HG03342 (cell line): ENCODE results near the gene NPTXR.

Experiments
- ATAC-seq: cut with Tn5 transposase; IDR thresholded peaks from one replicate; pipeline ENCODE4 v1.9.1; 2021; ENCODE audit warnings: mild to moderate bottlenecking, moderate library complexity; ENCODE audit not compliant: unreplicated experiment

NPTXR gene

DNA sequence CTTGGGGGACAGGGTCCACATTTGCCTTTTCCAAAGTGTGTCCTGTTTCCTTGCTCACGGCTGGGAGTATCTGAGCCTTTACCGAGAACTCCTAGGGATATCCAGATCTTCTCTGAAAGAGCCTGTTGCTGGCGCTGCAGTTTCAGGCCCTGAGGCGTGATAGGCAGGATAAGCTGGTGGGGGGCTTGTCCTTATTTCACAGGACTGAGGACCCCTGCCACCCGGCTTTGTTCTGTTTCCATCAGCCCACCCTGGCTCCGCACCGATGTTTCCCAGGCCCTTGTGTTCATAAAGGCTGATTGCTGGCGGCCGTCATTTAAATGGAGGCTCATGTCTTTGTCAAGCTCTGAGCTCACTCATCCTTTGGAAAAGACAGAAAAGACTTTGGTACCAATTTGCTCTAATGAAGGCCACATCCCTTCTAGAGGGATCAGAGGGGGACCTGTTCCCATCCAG lies 9.4 kb upstream of the NPTXR start:
- ATAC-seq = no peak

DNA sequence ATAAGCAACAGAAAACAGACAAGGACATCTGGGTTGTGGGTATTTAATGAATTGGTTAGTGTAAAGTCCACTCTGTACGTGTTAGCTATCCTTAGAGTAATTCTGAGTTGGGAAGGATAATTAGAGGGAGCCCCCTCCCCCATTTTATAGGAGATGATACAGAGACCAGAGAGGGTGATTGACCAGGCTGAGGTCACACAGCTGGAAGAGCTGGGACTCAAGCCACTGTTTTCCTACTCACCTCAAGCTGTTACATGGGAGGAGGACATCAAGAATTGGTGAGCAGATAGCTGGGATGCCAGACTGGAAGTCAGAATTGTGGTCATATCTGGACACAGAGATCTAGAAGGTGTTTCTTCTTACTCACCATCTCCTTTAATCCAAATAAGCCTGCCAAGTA lies 8.7 kb upstream of the NPTXR start:
- ATAC-seq = no peak

DNA sequence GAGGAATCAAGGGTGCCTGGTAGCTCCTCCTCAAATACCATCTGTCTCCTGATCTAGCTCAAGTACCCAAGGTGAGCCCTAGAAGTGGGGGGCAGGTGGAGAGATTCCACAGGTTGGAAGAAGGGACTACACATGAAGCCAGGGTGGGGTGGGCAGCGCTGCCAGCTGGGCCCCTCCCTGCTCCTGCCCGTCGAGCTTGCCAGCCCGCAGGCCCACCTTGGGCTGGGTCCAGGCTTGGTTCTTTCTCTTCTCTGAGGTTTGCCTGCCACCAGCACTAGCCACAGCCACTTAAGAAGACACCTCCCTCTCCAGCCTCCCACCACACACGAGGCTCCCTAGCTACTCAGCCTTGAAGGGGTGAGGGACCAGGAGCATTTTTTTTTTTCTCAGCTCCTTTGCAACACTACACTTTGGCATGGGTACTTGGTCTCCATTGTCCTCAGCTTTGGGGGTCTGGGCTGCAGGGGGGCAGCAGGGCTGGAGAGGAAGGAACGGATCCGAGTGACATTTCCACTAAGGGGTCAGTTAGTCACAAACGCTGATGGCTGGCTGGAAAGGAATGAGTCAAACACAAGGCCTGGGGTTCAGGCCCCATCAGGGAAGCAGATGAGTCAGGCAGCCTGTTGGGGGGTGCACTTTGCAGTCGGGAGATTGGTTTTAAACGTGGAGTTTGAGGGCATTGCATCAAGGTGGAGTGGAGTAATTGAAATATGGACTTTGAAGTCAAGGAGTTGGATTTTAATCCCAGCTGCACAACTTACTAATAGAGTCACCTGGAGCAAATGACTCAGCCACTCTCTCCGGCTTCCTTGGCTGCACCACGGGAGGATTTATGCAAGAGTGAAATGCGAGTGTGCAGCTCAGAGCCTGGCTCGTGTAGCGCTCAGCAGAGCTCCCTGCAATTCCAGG lies 7.4 kb upstream of the NPTXR start:
- ATAC-seq = no peak

DNA sequence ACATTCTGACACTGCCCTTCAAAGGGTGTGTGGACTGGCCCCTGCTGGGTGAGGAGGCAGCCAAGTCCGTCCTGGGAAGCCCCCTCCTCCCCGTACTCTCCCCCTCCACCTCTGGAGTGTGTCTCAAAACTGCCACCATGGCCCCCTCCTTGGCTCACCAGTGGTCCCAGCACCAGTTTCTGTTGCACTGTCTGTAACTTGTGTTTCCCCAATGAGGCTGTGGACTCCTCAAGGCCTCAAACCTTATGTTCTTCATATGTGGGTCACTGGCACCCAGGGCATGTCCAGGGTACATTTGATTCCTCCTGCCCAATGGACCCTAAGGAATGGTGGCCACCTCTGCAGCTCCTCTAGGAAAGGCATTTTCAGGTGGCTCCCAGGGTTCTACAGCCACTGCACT lies 6.6 kb upstream of the NPTXR start:
- ATAC-seq = no peak

DNA sequence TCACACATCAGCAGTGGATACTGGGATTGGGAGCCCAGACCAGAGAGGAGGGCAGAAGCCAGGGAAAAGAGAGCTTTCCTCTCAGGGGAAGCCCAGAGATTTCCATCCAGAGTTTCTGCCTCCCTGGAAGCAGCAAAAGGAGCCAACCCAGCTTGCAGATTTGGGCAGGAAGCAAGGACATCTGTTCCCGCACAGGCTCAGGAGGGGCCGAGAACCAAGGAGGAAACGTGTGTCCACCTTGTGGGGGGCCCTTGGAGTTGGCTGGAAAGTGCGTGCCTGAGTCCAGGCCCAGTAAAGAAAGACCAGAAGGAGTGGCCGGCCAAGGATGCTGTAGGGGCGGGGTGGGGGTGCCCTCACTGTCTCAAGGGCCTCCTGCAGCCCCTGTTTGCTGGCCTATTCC lies 6.0 kb upstream of the NPTXR start:
- no peak for ATAC-seq

DNA sequence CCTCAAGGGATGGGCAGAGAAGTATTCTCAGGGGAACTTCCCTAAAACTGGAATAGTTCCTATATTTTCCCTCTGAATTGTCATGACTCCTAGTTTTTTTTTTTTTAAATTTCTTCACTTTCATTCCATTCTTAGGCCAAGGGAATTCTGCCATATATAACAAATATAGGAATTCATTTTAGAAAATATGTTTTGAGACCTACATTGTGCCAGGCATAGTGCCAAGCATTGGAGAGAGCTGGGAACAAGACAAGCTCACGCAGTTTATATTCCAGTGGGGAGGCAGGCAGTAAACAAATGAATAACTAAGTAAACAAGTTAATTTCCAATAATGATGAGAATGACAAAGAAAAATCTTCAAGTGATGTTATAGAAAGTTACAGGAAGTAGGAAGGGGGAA lies 2.6 kb upstream of the NPTXR start:
- ATAC-seq = no peak

DNA sequence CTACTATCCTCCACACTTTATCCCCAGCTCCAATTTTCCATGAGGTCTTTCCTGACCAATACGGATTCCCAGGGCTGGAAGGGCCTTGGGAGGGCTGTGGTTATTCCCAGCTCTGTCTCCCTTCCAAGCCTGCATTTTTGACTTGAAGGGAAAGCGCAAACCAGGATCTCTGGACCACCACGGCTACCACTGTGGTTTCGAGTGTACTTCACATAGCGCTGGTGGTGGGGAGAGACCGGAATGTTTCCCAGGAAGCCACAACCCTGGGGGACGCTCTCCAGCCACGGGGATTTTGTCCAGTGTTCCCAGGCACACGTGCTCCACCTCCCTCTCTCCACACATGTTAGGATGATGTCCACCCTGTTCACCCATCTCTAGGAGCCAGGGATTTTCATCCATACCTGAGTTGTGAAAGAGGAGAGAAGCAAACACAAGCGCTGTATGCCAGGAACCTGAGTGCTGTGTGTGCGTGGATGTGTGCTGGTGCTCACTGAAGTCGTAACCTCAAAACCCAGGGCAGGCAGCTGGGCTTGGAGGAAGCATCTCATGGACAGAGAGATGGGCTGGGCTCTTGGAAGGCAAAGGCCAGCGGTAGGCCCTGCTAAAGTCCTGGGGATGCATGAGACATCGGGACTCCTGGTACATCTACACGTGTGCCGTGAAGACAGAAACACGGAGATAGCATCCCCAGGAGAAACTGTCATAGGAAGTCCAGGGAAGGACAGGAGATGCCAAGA lies 1.3 kb upstream of the NPTXR start:
- no peak for ATAC-seq

DNA sequence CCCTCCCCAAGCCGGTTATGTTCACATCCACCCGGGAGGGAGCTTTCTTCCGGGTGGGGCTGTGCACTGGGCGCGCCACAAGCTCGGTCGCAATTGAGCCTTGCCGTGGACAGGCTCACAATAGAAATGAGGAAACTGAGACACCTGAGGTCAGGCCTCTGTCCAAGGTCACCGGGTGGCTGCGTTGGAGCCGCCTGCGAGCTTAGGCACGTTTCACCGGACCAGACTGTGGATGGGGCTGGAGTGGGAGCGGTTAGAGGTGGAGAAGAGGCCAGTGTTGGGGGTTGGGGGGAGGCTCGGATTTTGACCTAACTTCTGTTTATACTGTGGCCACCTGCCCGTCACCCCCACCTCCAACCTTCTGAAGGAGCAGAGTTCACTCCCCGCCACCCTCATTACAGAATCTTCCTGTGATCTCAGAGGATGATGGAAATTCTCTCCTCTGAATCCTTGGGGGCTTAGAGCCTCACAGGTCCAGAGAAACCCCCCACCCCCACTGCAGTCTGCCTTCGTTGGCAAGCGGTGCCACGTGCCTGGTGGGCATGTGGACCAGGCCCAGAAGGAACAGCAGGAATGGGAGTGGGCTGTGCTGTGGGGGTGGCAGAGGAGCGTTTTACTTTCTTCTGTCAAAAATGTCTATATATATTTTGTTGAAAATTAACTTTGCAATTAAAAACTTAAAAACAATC lies 631 bp upstream of the NPTXR start:
- no peak for ATAC-seq

DNA sequence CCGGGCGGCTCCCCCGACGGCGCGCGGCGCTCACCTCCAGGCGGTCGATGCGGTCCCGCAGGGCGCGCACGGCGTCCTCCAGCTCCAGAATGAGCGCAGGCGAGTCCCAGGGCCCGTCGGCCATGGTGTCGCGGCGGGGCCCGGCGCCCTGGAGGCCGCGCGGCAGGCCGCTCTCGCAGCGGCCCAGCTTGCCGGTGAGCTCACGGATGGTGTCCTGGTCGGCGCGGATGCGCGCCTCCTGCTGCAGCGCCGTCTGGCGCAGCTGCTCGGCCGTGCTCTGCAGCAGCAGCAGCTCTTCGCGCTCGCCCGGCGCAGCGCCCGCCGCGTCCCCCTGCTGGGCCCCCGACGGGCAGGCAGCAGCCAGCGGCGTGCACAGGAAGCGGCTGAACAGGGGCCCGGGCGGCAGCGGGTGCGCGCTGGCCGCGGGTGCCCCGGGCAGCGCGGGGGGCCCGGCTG lies 599 bp downstream of the NPTXR start:
- no peak for ATAC-seq

DNA sequence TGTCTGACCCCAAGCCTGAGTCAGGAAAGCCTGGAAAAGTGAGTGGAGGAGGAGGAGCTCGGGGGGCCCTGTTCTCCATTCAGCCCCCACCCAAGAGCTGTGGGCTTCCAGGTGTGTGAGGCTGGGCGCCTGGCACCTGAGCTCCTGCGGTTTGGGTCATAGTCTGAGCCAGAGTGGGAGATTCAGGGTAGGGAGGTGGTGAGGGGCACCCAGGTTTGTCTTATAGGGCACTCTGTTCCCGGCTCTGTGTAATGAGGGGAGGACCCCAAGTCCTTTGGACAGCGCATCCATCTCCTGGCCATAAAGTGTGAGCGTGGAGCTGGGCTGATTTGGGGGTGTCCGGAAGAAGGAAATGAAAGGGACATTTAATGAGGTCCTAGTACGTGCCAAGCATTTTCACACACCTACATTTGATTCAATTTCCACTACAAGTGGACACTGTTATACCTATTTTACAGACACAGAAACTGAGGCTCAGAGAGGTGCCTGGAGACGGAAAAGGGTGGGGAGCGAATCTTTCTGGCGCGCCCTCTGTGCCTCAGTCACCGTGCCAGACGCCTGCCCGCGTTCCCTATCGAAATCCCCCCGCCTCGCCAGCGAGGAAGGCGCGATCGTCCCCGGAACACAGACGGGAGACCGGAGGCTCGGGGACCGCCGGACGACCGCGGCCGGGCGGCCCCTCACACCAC lies 1.2 kb downstream of the NPTXR start:
- ATAC-seq = no peak

DNA sequence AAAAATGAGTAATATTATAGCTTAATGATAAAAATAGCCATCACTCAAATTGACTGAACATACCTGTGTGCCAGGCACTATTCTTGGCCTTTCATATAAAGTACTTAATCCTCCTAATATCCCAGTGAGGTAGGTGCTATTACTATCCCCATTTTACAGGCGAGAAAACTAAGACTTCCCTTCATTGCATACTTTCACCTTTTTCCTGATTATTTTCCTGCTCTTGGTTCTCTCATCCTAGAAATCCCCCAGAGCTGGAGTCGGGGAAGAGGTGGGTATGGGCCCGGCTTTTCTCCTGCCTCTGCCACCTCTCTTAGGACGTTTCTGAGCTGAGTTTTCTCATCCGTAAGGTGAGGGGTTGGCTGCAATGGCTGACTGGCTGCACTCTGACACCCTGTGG lies 2.2 kb downstream of the NPTXR start:
- no peak for ATAC-seq

DNA sequence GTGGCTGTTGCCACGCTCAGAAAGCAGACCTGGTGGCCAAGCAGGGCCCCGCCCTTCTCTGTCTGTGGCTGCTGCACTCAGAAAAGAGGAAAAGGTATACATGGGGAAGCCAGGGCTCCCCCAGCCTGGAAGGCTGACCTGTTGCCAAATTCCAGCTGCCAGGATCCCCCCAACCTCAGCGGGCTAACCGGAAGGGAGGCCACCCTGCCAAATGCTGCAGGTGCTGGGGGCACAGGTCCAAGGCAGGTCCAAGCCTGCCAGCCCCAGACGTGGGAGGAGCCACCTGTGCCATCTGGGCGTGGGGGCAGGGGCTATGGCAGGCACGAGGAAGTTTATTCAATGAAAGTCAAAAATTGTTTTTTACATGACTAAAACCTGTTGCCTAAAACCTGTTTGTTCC lies 2.6 kb downstream of the NPTXR start:
- no peak for ATAC-seq

DNA sequence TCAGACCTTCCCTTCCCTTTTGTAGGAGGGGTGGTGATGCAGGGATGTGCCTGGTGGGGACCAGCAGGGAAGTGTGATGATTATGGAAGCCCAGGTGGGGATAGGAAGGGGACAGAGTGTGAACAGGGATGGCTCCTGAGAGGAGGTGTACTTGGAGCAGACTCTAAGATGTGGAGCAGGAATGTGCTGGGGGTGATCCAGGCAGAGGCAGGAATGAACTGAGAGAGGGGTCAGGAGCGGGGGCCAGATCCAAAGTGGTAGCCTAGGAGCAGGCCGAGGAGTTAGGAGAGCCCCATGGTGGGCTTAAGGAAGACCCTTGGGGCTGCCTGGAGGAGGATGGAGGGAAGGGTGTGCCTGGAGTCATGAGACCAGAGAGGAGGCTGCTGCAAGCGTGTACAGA lies 3.7 kb downstream of the NPTXR start:
- ATAC-seq = no peak

DNA sequence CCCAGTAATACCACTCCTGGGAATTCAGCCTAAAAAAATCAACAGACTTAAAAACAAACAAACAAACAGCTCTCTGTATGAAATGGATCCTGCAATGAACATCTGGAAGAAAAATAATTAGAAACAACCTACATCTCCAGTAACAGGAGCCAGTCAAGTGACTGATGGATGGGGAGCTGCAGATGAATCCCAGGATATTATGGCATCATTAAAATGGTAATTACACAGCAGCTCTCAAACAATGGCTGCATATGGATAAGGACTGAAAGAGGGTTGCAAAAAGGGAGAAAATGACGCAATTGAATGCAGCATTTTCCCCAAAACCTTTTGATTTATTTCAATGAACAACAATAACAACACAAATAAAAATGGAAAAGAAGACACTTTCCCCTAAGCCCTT lies 4.1 kb downstream of the NPTXR start:
- ATAC-seq = no peak

DNA sequence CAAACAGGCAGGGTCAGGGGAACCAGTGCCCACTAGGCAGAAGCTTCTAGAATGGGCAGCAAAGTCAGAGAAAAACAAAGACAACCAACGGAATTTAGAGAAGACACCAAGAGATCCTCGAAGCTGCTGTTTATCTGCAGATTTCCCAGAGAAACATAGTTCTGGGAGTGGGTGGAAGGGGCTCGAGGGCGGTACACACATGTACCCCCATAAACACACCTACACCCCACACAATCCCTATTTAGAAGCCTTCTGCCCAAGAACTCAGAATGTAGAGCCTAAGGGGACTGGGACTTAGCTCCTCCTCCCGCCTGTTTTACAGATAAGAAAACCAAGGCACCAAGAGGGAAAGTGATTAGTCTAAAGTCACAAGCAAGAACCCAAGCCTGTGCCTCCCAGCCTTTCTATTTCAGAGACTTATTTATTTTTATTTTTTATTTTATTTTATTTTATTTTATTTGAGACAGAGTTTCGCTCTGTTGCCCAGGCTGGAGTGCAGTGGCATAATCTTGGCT lies 6.4 kb downstream of the NPTXR start:
- no peak for ATAC-seq

DNA sequence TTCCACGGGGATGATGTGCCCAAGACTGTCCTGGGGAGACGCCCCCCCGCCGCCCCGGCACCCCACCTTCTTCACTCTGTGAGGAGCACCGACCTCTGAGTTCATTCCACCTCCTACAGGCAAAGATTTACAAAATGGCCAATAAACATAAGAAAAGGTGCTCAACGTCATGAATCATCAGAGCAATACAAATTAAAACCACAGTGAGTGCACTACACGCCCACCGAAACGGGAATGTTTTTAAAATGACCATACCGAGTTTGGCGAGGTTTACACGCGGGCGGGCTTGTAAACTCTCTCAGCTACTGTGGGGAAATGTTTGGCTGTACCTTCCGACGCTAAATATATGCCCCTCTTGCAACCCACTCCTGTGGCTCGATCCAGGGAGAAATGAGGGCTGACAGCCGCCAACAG lies 7.9 kb downstream of the NPTXR start:
- no peak for ATAC-seq

DNA sequence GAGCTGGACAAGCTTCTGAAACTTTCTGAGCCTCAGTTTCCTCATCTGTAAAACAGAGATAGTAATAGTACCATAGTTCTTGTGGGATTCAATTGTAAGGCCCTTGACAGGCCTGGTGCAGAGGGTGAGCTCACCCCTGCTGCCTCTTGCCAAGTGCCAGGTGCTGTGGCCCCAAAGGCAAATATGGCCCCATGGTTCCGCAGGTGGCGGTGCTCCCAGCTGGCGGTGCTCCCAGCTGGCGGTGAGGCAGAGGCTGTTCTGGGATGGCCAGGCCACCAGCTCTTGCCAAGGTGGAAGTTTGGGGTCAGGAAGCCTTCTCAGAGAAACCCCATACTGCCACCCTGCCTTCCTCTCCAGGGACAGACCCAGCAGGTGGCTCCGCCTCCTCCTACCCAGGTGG lies 8.8 kb downstream of the NPTXR start:
- no peak for ATAC-seq

DNA sequence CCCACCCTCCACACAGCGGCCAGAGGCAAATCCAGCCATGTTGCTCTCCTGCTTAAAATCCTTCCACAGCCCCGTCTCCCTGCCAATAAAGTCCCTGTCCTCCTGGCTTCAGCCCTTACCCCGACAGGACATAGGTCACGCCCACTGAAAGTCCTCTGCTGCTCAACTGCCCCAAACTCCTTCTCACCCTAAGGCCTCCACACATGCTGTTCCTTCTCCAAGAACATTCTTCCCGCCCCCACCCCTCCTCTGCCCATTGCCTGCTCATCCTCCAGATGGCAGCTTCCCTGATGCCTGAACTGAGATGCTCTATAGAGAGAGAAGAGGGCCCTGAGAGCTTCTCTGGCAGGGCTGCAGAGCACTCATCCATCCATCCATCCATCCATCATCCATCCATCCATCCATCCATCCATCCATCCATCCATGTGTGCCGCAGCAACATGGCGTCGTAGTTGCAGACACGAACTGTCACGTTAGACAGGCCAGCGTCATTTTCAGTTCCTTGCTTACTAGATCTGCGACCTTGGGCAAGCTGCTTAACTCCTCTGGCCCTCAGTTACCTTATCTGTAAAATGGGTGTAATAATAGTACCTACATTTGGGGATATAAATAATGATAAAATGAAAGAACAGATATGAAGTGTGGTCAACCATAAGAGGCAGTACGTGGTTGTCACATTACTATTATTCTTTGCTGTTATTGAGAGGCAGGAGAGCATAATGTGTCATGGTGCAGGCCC lies 9.4 kb downstream of the NPTXR start:
- ATAC-seq = no peak

DNA sequence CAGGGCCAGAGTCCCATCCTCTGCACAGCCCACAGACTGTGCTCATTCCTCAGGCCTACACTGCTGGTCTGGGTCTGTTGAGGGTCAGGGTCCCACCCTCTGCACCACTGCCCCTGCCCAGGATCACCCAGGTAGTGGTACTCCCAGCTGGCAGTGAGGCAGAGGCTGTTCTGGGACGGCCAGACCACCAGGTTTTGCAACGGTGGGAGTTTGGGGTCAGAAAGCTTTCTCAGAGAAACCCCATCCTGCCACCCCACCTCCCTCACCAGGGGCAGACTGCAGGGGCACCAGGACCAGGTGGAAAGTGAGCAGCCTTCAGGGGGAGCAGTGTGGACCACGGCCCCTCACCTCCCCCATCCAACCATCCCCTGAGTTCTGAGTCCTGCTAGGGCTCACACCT lies 10.8 kb downstream of the NPTXR start:
- no peak for ATAC-seq
